ENCODE data around the gene ODAD4.
A peak's percentile ranks its signal among the peaks of the same experiment; 100 is the strongest.

The ODAD4 gene

GRCh38 chr17:41941168-41941567 lies 10.8 kb downstream of the ODAD4 start:
- DNase-seq (ENCODE audit: low spot score) = no peak

DNA sequence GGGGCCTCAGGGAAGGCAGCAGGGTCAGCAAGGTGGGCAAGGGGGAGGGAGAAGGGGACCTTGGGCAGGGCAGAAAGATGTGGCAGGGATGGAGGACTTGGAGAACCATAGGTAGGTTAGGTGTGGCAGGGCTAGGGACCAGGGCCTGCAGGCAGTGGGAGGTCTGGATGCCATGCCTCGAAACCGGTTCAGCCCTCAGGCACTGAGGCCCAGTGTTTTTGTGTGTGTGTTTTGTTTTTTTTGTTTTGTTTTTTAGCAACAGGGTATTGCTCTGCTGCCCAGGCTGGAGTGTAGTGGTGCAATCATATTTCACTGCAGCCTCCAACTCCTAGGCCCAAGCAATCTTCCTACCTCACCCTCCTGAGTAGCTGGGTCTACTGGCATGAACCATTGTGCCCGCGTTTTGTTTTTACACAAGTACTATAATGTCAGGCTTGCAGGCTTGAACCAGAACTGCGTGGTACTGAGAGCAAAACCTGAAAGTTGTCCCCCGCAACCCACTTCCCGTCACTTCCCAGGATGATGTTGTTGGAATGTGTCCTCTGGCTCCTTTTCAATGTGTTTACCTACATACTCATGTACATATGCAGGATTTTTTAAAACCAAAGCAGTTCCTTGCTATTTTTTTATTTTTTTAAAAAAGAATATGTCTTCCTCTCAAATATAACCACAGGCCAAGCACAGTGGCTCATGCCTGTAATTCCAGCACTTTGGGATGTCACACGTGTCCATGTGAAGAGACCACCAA lies 12.4 kb downstream of the ODAD4 start:
- no peak for DNase-seq (ENCODE audit: low spot score)

DNA sequence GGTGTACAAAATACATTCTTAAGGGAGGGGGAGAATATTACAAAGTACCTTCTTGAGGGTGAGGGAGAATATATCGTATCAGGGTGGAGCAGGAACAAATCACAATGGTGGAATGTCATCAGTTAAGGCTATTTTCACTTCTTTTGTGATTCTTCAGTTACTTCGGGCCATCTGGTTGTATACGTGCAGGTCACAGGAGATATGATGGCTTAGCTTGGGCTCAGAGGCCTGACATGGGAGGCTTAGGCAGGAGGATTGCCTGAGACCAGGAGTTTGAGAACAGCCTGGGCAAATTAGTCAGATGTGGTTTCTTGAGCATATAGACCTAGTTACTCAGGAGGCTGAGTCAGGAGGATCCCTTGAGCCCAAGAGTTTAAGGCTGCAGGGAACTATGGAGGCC lies 13.1 kb downstream of the ODAD4 start:
- DNase-seq (ENCODE audit: low spot score) = no peak

DNA sequence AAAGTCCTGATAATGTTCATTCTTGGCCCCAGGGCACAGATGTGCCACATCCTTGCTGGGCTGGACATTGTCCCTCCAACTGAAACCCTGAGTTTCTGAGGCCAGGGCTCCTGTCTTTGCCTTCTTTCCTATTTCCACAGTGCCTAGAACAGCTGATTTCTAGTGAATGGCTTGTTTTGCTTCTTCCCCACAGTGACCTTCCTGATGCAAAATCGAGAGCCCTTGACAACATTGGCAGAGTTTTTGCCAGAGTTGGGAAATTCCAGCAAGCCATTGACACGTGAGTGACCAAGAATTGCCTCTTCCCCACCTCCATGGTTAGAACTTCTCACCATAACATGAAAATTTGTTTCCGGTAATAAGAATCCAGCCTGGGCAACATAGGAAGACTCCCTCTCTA lies 14.5 kb downstream of the ODAD4 start:
- no peak for DNase-seq (ENCODE audit: low spot score)

GRCh38 chr17:41948762-41949460 lies 18.5 kb downstream of the ODAD4 start:
- no peak for DNase-seq (ENCODE audit: low spot score)

- DNase-seq (ENCODE audit: low spot score) = no peak
Measured at GRCh38 chr17:41956522-41956921, 26.1 kb downstream of the ODAD4 start.

DNA sequence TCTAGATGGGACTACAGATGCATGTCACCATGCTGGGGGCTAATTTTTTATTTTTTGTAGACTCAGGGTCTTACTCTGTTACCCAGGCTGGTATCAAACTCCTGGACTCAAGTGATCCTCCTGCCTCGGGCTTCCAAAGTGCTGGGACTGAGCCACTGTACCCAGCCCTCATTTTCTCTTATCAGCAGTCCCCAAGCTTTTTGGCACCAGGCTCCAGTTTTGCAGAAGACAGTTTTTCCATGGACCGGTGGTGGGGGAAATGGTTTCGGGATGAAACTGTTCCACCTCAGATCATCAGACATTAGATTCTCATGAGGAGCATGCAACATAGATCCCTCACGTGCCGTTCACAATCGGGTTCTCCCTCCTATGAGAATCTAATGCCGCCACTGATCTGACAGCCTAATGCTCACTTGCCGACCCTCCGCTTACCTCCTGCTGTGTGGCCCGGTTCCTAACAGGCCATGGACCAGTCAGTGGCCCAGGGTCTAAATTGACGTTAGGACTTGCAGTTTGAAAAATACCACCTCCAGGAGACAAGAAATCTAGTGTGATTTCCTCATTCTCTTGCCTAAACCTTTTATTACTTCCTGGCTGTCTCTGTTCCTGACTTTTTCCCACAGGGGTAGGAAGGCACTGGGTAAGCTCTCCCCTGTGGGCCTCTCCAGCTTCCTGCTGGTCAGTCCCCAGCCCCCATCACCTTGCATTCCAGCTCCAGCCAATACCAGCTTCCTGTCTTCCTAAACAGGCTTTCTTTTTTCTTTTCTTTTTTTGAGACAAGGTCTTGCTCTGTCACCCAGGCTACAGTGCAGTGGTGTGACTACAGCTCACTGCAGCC lies 26.8 kb downstream of the ODAD4 start:
- no peak for DNase-seq (ENCODE audit: low spot score)

DNA sequence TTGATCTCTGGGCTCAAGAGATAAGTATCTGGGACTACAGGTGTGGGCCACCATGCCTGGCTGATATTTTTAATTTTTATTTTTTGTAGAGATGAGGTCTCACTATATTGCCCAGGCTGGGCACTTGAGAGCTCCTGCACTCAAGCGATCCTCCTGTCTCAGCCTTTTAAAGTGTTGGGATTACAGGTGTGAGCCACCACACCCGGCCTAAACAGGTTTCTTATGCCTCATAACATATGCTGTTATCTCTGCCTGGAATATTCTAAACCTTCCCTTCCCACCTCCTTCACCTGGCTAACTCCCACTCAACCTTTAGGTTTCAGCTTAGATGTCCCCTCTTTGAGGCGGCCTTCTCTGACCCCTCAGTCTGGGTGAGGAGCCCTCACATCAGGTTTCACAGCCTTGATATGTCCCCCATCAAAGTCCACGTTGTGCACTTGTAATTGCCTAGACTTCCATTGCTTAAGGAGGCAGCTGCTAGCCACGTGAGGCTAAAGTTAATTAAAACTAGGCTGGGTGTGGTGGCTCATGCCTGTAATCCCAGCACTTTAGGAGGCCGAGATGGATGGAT lies 27.5 kb downstream of the ODAD4 start:
- no peak for DNase-seq (ENCODE audit: low spot score)

GRCh38 chr17:41959030-41959335 lies 28.6 kb downstream of the ODAD4 start:
- no peak for DNase-seq (ENCODE audit: low spot score)

GRCh38 chr17:41959336-41960095 lies 29.1 kb downstream of the ODAD4 start:
- DNase-seq (ENCODE audit: low spot score) = no peak

DNA sequence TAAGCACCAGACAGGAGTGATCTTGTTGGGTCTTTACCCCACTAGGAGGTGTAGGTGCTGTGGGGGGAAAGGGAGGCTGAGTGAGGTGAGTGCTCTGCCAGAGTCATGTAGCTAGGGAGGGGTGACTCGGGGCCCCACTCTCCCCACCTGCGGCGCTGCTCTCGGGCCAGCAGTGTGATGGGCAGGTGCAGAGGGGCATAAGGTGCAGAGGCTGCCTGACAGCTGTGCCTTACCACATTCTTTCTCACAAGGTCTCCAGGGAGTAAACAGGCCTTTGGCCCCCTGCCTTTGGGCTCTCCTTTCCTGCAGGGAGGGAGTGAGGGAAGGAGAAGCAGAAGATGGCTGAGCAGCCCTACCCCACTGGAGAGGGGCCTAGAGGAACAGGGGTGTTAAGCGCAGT lies 31.7 kb downstream of the ODAD4 start:
- DNase-seq (ENCODE audit: low spot score) = no peak

DNA sequence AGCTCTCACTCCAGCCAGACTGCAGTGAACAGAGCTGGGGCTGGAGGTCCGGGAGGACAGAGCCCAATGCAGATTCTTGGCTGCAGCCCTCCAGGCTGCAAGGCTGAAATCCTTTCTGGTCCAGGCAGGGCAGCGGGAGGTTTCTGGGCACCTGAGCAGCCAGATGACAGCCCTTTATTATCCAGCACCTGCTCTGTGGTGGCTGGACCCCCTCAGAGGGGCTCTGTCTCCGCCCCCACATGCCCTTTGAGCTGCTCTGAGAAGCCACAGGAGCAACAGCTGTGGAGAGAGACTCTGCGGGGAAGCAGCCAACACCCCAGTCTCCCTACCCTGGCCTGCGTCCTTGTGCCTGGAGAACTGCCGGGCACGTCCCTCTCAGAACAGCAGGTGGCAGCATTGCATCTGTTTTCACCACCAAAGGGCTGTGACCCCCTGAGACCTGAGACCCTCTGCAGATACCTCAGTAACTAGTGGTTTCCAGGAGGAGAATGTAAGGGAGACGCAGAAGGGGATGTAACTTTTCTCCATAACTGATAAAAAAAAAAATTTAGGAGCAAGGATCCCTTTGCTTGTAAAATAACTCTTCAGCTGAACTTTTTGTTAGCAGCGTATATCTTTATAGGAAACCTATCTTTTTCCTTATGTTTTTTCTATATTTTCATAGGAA lies 32.5 kb downstream of the ODAD4 start:
- peak; percentile 79 for DNase-seq (ENCODE audit: low spot score)

GRCh38 chr17:41965694-41966462 lies 35.5 kb downstream of the ODAD4 start:
- DNase-seq (ENCODE audit: low spot score) = peak; percentile 83

DNA sequence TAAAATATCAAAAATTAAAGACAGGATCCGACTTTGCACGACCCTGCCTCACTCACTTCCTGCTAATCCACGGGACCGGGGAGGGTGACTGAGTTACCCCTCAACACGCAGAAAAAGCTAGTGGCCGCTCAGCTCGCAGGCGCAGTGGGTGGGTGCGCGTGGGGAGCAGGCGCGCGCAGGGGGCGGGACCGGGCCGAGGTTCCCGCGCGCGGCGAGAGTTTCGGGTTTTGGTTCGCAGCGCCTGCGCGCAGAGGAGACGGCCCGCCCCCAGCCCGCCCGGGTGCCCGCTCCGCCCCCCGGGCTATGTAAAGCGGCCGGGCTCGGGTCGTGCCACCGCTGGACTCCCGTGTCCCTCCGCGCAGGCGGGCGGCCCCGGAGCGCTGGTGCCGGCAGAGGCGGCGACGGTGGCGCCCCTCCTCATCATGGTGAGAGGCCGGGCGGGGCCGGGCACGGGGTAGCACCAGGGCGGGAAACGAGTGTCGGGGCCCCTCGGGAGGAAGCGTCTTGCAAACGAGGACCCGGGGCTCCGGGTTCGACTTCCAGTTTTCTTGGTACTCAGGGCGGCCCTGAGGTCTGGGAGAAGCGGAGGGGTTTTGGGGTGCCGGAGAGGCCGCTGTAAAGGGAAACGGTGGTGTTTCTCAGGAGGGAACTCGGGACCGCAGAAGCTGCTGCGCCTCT lies 36.2 kb downstream of the ODAD4 start, which contains the start of gene CNP:
Gene CNP (plus strand): TSS at position 333 of the 678 bp plus-strand sequence. CDS start 90 bp downstream, at position 423.
- DNase-seq (ENCODE audit: low spot score) = peak; percentile 97

DNA sequence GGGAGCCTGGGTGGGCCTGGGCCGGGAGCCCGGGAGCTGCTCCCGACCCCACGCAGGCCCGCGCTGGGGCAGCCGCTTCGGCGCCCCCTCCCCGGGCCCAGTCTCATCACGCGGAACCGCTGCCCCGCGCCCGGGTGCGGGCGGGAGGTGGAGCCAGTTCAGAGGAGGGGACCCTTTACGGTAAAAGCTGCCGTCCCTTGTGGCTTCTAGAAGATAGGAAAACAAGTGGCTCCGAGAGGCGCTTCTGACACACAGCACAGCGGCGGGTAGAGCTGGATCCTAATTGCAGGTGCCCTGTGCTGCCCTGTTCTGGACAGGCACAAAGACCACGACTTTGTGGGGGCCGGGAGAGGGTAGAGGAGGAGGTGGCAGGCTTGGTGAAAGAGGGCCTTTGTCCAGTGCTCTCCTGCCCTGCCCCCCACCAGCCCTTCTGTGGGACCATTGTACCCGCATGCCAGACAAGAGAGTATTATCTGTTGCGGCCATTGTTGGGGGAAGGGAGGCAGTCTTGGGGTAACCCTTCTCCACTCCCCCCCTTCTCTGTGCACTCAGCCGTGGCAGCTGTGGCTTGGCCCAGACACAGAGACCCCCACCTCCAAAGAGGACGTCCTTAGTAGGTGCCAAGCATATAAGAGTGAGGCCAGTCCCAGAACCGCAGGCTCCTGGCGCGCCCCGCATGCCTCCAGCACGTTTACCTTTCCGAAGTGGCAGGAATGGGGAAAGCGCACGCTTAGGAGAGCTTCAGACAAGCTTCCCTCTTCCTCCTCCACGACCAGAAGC lies 36.9 kb downstream of the ODAD4 start:
- DNase-seq (ENCODE audit: low spot score) = peak; percentile 51

GRCh38 chr17:41967921-41968578 lies 37.6 kb downstream of the ODAD4 start:
- DNase-seq (ENCODE audit: low spot score) = no peak

GRCh38 chr17:41968676-41969075 lies 38.3 kb downstream of the ODAD4 start:
- DNase-seq (ENCODE audit: low spot score) = no peak

- no peak for DNase-seq (ENCODE audit: low spot score)
Measured at GRCh38 chr17:41970901-41971331, 40.5 kb downstream of the ODAD4 start.

Data from germinal center (tissue), 1 donor.